CD4-positive, alpha-beta memory T cell (primary cell): Measurements from ENCODE around the gene IL4I1. TPM values are rescaled to one million over a fixed set of nuclear protein-coding genes. Genes with fewer than 3 reads are reported as not detected.
A peak's percentile ranks its signal among the peaks of the same experiment; 100 is the strongest.

Experiments
- CTCF ChIA-PET: fragments of 350-600 bp; sonication (Branson Sonifier 250); formaldehyde crosslinking; loops from one replicate; lab custom pipeline; 2021; ENCODE audit warnings: inconsistent platforms; ENCODE audit not compliant: partially characterized antibody; lab: Charles Lee
- POLR2A ChIA-PET: fragments of 350-600 bp; sonication (Branson Sonifier 250); formaldehyde crosslinking; loops from one replicate; lab custom pipeline; 2021; ENCODE audit not compliant: partially characterized antibody; lab: Charles Lee
- DNase-seq, 5 donors: peaks; one replicate each; pipeline versions ENCODE4 v3.0.0 to v3.0.0-alpha.2; 2020 to 2022; ENCODE audit warnings: mixed read lengths in 1 of 5
- H3K27ac ChIP-seq: one replicate; pipeline ENCODE4 v1.7.0; 2013; ENCODE audit warnings: low read depth, low read length
- H3K27me3 ChIP-seq: 2 replicates; pipeline ENCODE4 v1.7.0; 2013; ENCODE audit warnings: mild to moderate bottlenecking, low read length, moderate library complexity; ENCODE audit not compliant: insufficient read depth
- H3K36me3 ChIP-seq: 2 replicates; pipeline ENCODE4 v1.7.0; 2013; ENCODE audit warnings: mild to moderate bottlenecking, low read length, moderate library complexity; ENCODE audit not compliant: insufficient read depth
- H3K4me1 ChIP-seq: 2 replicates; pipeline ENCODE4 v1.7.0; 2013; ENCODE audit warnings: mild to moderate bottlenecking, low read length, moderate library complexity; ENCODE audit not compliant: insufficient read depth
- H3K4me3 ChIP-seq, 2 donors: one replicate each; pipeline ENCODE4 v1.7.0; 2013; ENCODE audit warnings: low read length in 2 of 2, mild to moderate bottlenecking in 1 of 2
- H3K9me3 ChIP-seq, 2 donors: one replicate each; pipeline ENCODE4 v1.7.0; 2013; ENCODE audit warnings: low read length in 2 of 2, control low read depth in 1 of 2; ENCODE audit not compliant: control insufficient read depth in 1 of 2
- H3K27ac Mint-ChIP-seq, 7 donors: one replicate each; pipeline ENCODE4 v1.8.0; 2020 to 2021; ENCODE audit warnings: mixed read lengths in 7 of 7, mild to moderate bottlenecking in 6 of 7, inconsistent platforms in 3 of 7, moderate library complexity in 3 of 7
- H3K27me3 Mint-ChIP-seq, 2 donors: one replicate each; pipeline ENCODE4 v1.8.0; 2020 to 2021; ENCODE audit warnings: mixed read lengths in 2 of 2
- H3K36me3 Mint-ChIP-seq, 2 donors: one replicate each; pipeline ENCODE4 v1.8.0; 2020 to 2021; ENCODE audit warnings: mixed read lengths in 2 of 2, inconsistent platforms in 1 of 2, mild to moderate bottlenecking in 1 of 2
- H3K4me1 Mint-ChIP-seq, 4 donors: one replicate each; pipeline ENCODE4 v1.8.0; 2020 to 2021; ENCODE audit warnings: mixed read lengths in 4 of 4, mild to moderate bottlenecking in 1 of 4
- H3K4me3 Mint-ChIP-seq, 8 donors: one replicate each; pipeline ENCODE4 v1.8.0; 2020 to 2021; ENCODE audit warnings: mixed read lengths in 8 of 8, mild to moderate bottlenecking in 7 of 8, moderate library complexity in 6 of 8, inconsistent platforms in 3 of 8
- H3K9me3 Mint-ChIP-seq, 8 donors: one replicate each; pipeline ENCODE4 v1.8.0; 2020 to 2021; ENCODE audit warnings: mixed read lengths in 8 of 8, mild to moderate bottlenecking in 5 of 8, inconsistent platforms in 3 of 8, moderate library complexity in 1 of 8
- intact Hi-C: fragments of 100-400 bp; cut with micrococcal nuclease; formaldehyde crosslinking; loops from one replicate; pipeline ENCODE4 v1.15.1; 2023
- polyA plus RNA-seq, 2 donors: library from polyadenylated mRNA; unstranded; fragments of 300-500 nt; fragmentation: Illumina TruSeq; gene quantifications; one replicate each; pipeline ENCODE4 v1.2.3, GENCODE V29; 2021
- total RNA-seq, 2 experiments: library from RNA; stranded (reverse); gene quantifications; one replicate each; pipeline ENCODE4 v1.2.3, GENCODE V29; 2021

IL4I1 gene
- total and polyA plus RNA-seq, 4 experiments from 2014 or later = 2.6 to 10.4 (median 6.4) TPM

GRCh38 chr19:49864890-49865289 lies 31.8 kb downstream of the IL4I1 start:
- H3K27ac ChIP-seq = no peak overlapping the region
- intact Hi-C loops = loop anchor here (5.0 kb wide), 1 partner anchor 1543 kb away; a partner anchor contains a TSS
- ChIA-PET POLR2A (interaction anchor here (1.1 to 9.1 kb wide), 3 partner anchors 12 to 64 kb away, joined by 3 to 173 read pairs (median 10); partner anchors contain the start of genes AKT1S1, ATF5, PTOV1 and TBC1D17), CTCF (interaction anchor here (0.8 to 1.3 kb wide), 2 partner anchors 25 to 147 kb away, joined by 3 to 4 read pairs; no protein-coding TSS in a partner anchor)
- Mint-ChIP-seq H3K9me3 (peaks cover 0 to 3% (median 0%) of the 10 kb centered on the region in 8 donors), H3K4me3 (no peak overlapping the region), H3K36me3 (peaks cover 4 to 42% of the 10 kb centered on the region in 2 donors), H3K27me3 (no peaks in the 10 kb centered on the region), H3K4me1 (peaks cover 4 to 39% (median 21%) of the 10 kb centered on the region in 4 donors), H3K27ac (peak overlapping the region in 3 of 7 donors; percentile 30 to 65 (median 48))
- no peak for DNase-seq
- H3K27me3 ChIP-seq = no peaks in the 10 kb centered on the region
- no peak overlapping the region for H3K4me3 ChIP-seq
- H3K9me3 ChIP-seq = no peaks in the 10 kb centered on the region
- peaks cover 31% of the 10 kb centered on the region for H3K36me3 ChIP-seq
- peaks cover 41% of the 10 kb centered on the region for H3K4me1 ChIP-seq

- Mint-ChIP-seq H3K4me3 (peak overlapping the region in 2 of 8 donors; percentile 7 to 21), H3K27ac (peak overlapping the region in 1 of 7 donors; percentile 48)
Measured at GRCh38 chr19:49863935-49864320, 32.8 kb downstream of the IL4I1 start.

GRCh38 chr19:49863254-49863934 lies 33.3 kb downstream of the IL4I1 start:
- ChIA-PET CTCF (interaction anchor here (1.2 kb wide), 1 partner anchor 146 kb away, joined by 3 read pairs; no protein-coding TSS in a partner anchor), POLR2A (interaction anchor here (2.0 to 9.1 kb wide), 2 partner anchors 10 to 14 kb away, joined by 10 to 173 read pairs; partner anchors contain the start of genes AKT1S1, PTOV1 and TBC1D17)
- peak overlapping the region in 5 of 7 donors; percentile 36 to 73 (median 64) for H3K27ac Mint-ChIP-seq
- H3K27me3 ChIP-seq = no peaks in the 10 kb centered on the region
- DNase-seq = peak in 1 of 5 donors; percentile 33
- intact Hi-C loops = no loop called here
- peaks cover 30% of the 10 kb centered on the region for H3K4me1 ChIP-seq
- H3K36me3 ChIP-seq = peaks cover 31% of the 10 kb centered on the region
- H3K4me3 ChIP-seq = no peak overlapping the region
- H3K9me3 Mint-ChIP-seq = peaks cover 0 to 2% (median 0%) of the 10 kb centered on the region in 8 donors
- H3K36me3 Mint-ChIP-seq = peaks cover 4 to 49% of the 10 kb centered on the region in 2 donors
- H3K27ac ChIP-seq = no peak overlapping the region
- H3K4me1 Mint-ChIP-seq = peaks cover 4 to 39% (median 19%) of the 10 kb centered on the region in 4 donors
- H3K4me3 Mint-ChIP-seq = peak overlapping the region in 2 of 8 donors; percentile 8 to 9
- no peaks in the 10 kb centered on the region for H3K27me3 Mint-ChIP-seq
- no peaks in the 10 kb centered on the region for H3K9me3 ChIP-seq

More at GRCh38 chr19:49863935-49864320, 32.8 kb downstream of the IL4I1 start:
- Histone ChIP-seq H3K27me3 (no peaks in the 10 kb centered on the region), H3K27ac (no peak overlapping the region), H3K36me3 (peaks cover 31% of the 10 kb centered on the region), H3K9me3 (no peaks in the 10 kb centered on the region), H3K4me1 (peaks cover 35% of the 10 kb centered on the region), H3K4me3 (no peak overlapping the region)
- intact Hi-C loops = no loop called here
- ChIA-PET POLR2A (interaction anchor here (2.0 to 9.1 kb wide), 2 partner anchors 11 to 13 kb away, joined by 10 to 173 read pairs; partner anchors contain the start of genes AKT1S1, PTOV1 and TBC1D17), CTCF (interaction anchor here (1.2 kb wide), 1 partner anchor 147 kb away, joined by 3 read pairs; no protein-coding TSS in a partner anchor)
- Mint-ChIP-seq H3K4me1 (peaks cover 4 to 39% (median 21%) of the 10 kb centered on the region in 4 donors), H3K27me3 (no peaks in the 10 kb centered on the region), H3K36me3 (peaks cover 4 to 46% of the 10 kb centered on the region in 2 donors), H3K9me3 (peaks cover 0 to 3% (median 0%) of the 10 kb centered on the region in 8 donors)
- peak in 1 of 5 donors; percentile 0 for DNase-seq

- H3K4me1 Mint-ChIP-seq = peaks cover 4 to 36% (median 18%) of the 10 kb centered on the region in 4 donors
- H3K4me3 Mint-ChIP-seq = no peak overlapping the region
- no peaks in the 10 kb centered on the region for H3K9me3 ChIP-seq
- H3K36me3 ChIP-seq = peaks cover 31% of the 10 kb centered on the region
- peaks cover 22% of the 10 kb centered on the region for H3K4me1 ChIP-seq
- intact Hi-C loops = no loop called here
- peak overlapping the region in 3 of 7 donors; percentile 64 to 69 (median 68) for H3K27ac Mint-ChIP-seq
- POLR2A ChIA-PET = interaction anchor here (9.1 kb wide), 1 partner anchor 9 kb away, joined by 173 read pairs; the partner anchor contains the start of gene PTOV1
- CTCF ChIA-PET = no interaction called here
- H3K27me3 Mint-ChIP-seq = no peaks in the 10 kb centered on the region
- H3K27ac ChIP-seq = no peak overlapping the region
- no peak overlapping the region for H3K4me3 ChIP-seq
- peaks cover 4 to 48% of the 10 kb centered on the region in 2 donors for H3K36me3 Mint-ChIP-seq
- no peaks in the 10 kb centered on the region for H3K27me3 ChIP-seq
- no peaks in the 10 kb centered on the region for H3K9me3 Mint-ChIP-seq
- peak in 1 of 5 donors; percentile 39 for DNase-seq
Measured at GRCh38 chr19:49862391-49863253, 34.1 kb downstream of the IL4I1 start.

- peak overlapping the region in 1 of 7 donors; percentile 17 for H3K27ac Mint-ChIP-seq
- intact Hi-C loops = no loop called here
Measured at GRCh38 chr19:49861541-49862378, 34.9 kb downstream of the IL4I1 start.

GRCh38 chr19:49861107-49861506 lies 35.6 kb downstream of the IL4I1 start:
- H3K4me3 Mint-ChIP-seq = no peak overlapping the region
- ChIA-PET POLR2A (interaction anchor here (1.1 to 1.4 kb wide), 2 partner anchors 10 to 13 kb away, joined by 3 to 4 read pairs; partner anchors contain the start of gene PTOV1), CTCF (no interaction called here)
- Histone ChIP-seq H3K27me3 (no peaks in the 10 kb centered on the region), H3K27ac (no peak overlapping the region), H3K9me3 (no peaks in the 10 kb centered on the region), H3K4me1 (peaks cover 13% of the 10 kb centered on the region), H3K4me3 (no peak overlapping the region), H3K36me3 (peaks cover 31% of the 10 kb centered on the region)
- peaks cover 4 to 37% of the 10 kb centered on the region in 2 donors for H3K36me3 Mint-ChIP-seq
- peak in 1 of 5 donors; percentile 27 for DNase-seq
- intact Hi-C loops = no loop called here
- H3K27ac Mint-ChIP-seq = no peak overlapping the region
- H3K9me3 Mint-ChIP-seq = no peaks in the 10 kb centered on the region
- H3K4me1 Mint-ChIP-seq = peaks cover 4 to 21% (median 8%) of the 10 kb centered on the region in 4 donors
- H3K27me3 Mint-ChIP-seq = no peaks in the 10 kb centered on the region

More at GRCh38 chr19:49861541-49862378, 34.9 kb downstream of the IL4I1 start:
- no peaks in the 10 kb centered on the region for H3K27me3 ChIP-seq
- Mint-ChIP-seq H3K4me3 (no peak overlapping the region), H3K4me1 (peaks cover 4 to 27% (median 14%) of the 10 kb centered on the region in 4 donors), H3K27me3 (no peaks in the 10 kb centered on the region), H3K36me3 (peaks cover 4 to 43% of the 10 kb centered on the region in 2 donors), H3K9me3 (no peaks in the 10 kb centered on the region)
- DNase-seq = peak in 1 of 5 donors; percentile 33
- POLR2A ChIA-PET = interaction anchor here (1.1 to 1.4 kb wide), 2 partner anchors 11 to 14 kb away, joined by 3 to 4 read pairs; partner anchors contain the start of gene PTOV1
- peaks cover 31% of the 10 kb centered on the region for H3K36me3 ChIP-seq
- CTCF ChIA-PET = no interaction called here
- no peaks in the 10 kb centered on the region for H3K9me3 ChIP-seq
- H3K4me3 ChIP-seq = no peak overlapping the region
- peaks cover 20% of the 10 kb centered on the region for H3K4me1 ChIP-seq
- no peak overlapping the region for H3K27ac ChIP-seq
